ENCODE results near the gene GPC6.

DNA sequence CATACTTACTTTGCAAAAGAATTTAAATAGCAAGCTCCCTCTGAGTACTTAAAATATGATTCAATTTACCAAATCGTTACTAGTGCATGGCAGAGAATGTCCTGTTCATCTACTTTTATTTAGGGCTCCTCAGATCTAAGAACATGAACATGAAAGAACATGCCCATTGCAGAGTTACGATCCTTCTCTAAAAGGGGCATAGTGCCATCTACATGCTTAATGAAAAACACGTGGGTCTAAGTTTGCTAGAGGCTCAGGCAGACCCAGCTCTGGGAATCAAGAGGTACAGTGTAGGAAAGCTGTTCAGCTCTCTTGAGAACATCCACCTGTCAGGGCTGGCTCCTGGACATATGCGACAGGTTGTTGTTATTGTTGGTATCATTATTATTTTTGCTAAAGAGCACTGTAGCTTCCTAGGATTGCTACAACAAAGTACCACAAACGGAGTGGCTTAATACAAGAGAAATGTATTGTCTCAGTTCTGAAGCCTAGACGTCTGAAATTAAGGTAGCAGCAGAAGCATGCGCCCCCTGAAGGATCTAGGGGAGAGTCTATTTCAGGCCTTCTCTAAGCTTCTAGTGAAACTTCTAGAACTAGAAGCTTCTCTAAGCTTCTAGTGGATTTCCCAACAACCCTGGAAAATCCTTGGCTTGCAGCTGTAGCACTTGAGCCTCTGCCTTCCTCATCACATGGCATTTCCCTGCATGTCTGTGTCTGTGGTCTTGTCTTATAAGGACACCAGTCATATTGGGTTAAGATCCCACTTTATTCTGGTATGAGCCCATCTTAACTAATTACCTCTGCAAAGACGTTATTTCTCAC, 1119.0 kb downstream of the GPC6 start:
- TF ChIP-seq CTCF (IDR thresholded peaks at IDR 0.05; ENCODE audit: poor library complexity) = peak; percentile 9
- TF ChIP-seq EZH2 (IDR thresholded peaks at IDR 0.05; ENCODE audit: borderline replicate concordance) = no peak
- TF ChIP-seq EZH2phosphoT487 (IDR thresholded peaks at IDR 0.05; ENCODE audit: low read depth, severe bottlenecking, unreplicated experiment) = no peak
